GM23338 (cell line): ENCODE results near the gene LMO1. TPM values are rescaled to one million over a fixed set of nuclear protein-coding genes. Genes with fewer than 3 reads are reported as not detected.

Source experiments
- ATAC-seq: fragments of 200-7000 bp; cut with Tn5 transposase; 3 replicates; pipeline ENCODE4 v1.9.1; 2020
- DNase-seq: peaks from one replicate; pipeline ENCODE4 v3.0.0-alpha.2; 2015; ENCODE audit warnings: low spot score
- H2AFZ ChIP-seq: fragments of 200-600 bp; sonication (generic); 2 replicates; pipeline ENCODE4 v1.8.0; 2016; ENCODE audit warnings: antibody characterized with exemption, mild to moderate bottlenecking, moderate library complexity
- H3F3A ChIP-seq: fragments of 200-600 bp; sonication (generic); replicated peaks from 2 replicates; pipeline ENCODE4 v1.8.0; 2017; ENCODE audit warnings: antibody characterized with exemption, mixed run types, low read depth
- H3K27ac ChIP-seq: fragments of 200-600 bp; sonication (generic); 2 replicates; pipeline ENCODE4 v1.6.1; 2016; ENCODE audit warnings: low read depth
- H3K27me3 ChIP-seq: fragments of 200-600 bp; sonication (generic); 2 replicates; pipeline ENCODE4 v1.8.0; 2016; ENCODE audit warnings: mild to moderate bottlenecking, mixed run types, moderate library complexity; ENCODE audit not compliant: insufficient read depth
- H3K36me3 ChIP-seq: fragments of 200-600 bp; sonication (generic); 2 replicates; pipeline ENCODE4 v1.8.0; 2016; ENCODE audit warnings: mild to moderate bottlenecking; ENCODE audit not compliant: insufficient read depth
- H3K4me1 ChIP-seq: fragments of 200-600 bp; sonication (generic); 2 replicates; pipeline ENCODE4 v1.8.0; 2016; ENCODE audit warnings: mild to moderate bottlenecking, moderate library complexity; ENCODE audit not compliant: insufficient read depth
- H3K4me2 ChIP-seq: fragments of 200-600 bp; sonication (generic); 2 replicates; pipeline ENCODE4 v1.7.1; 2017; ENCODE audit warnings: mixed run types
- H3K4me3 ChIP-seq: fragments of 200-600 bp; sonication (generic); 2 replicates; pipeline ENCODE4 v1.6.1; 2016; ENCODE audit warnings: mixed run types
- H3K79me2 ChIP-seq: fragments of 200-600 bp; sonication (generic); replicated peaks from 2 replicates; pipeline ENCODE4 v1.8.0; 2017; ENCODE audit warnings: mild to moderate bottlenecking; ENCODE audit not compliant: insufficient read depth
- H3K9me2 ChIP-seq: fragments of 200-600 bp; sonication (generic); 2 replicates; pipeline ENCODE4 v1.8.0; 2017; ENCODE audit not compliant: insufficient read depth
- H4K20me1 ChIP-seq: fragments of 200-600 bp; sonication (generic); replicated peaks from 2 replicates; pipeline ENCODE4 v1.8.0; 2017; ENCODE audit warnings: mild to moderate bottlenecking; ENCODE audit not compliant: insufficient read depth
- H3K27ac Mint-ChIP-seq: 2 replicates; pipeline ENCODE4 v1.8.0; 2020; ENCODE audit warnings: inconsistent platforms, mild to moderate bottlenecking, moderate library complexity, mixed read lengths
- H3K27me3 Mint-ChIP-seq: 3 replicates; pipeline ENCODE4 v1.8.0; 2022; ENCODE audit warnings: low read depth, mild to moderate bottlenecking, moderate library complexity, mixed read lengths, inconsistent platforms; ENCODE audit not compliant: insufficient read depth, poor library complexity
- H3K36me3 Mint-ChIP-seq: 3 replicates; pipeline ENCODE4 v1.8.0; 2021; ENCODE audit warnings: low read depth, mild to moderate bottlenecking, inconsistent platforms, moderate library complexity, mixed read lengths
- H3K4me1 Mint-ChIP-seq: 3 replicates; pipeline ENCODE4 v1.8.0; 2020; ENCODE audit warnings: mild to moderate bottlenecking, inconsistent platforms, mixed read lengths
- H3K4me3 Mint-ChIP-seq: 3 replicates; pipeline ENCODE4 v1.8.0; 2021; ENCODE audit warnings: moderate library complexity, mild to moderate bottlenecking, inconsistent platforms, mixed read lengths
- H3K9me3 Mint-ChIP-seq: 3 replicates; pipeline ENCODE4 v1.8.0; 2020; ENCODE audit warnings: moderate library complexity, mild to moderate bottlenecking, inconsistent platforms, mixed read lengths
- CREB1 ChIP-seq: fragments of 250-450 bp; sonication (Bioruptor Pico); IDR thresholded peaks from 2 replicates; pipeline ENCODE4 v1.5.0; 2020; ENCODE audit warnings: low read depth, mild to moderate bottlenecking, moderate library complexity
- EZH2 ChIP-seq: fragments of 200-600 bp; sonication (generic); IDR thresholded peaks from one replicate; pipeline ENCODE4 v1.8.0; 2017; ENCODE audit warnings: antibody characterized with exemption, mild to moderate bottlenecking, low read depth; ENCODE audit not compliant: unreplicated experiment
- EZH2phosphoT487 ChIP-seq: fragments of 200-600 bp; sonication (generic); IDR thresholded peaks from one replicate; pipeline ENCODE4 v1.8.1; 2018; ENCODE audit warnings: antibody characterized with exemption; ENCODE audit not compliant: unreplicated experiment
- JUNB ChIP-seq: IDR thresholded peaks from one replicate; pipeline ENCODE4 v1.6.1; 2016; ENCODE audit warnings: antibody characterized with exemption; ENCODE audit not compliant: unreplicated experiment
- NANOG ChIP-seq: IDR thresholded peaks from 2 replicates; pipeline ENCODE4 v1.6.1; 2016; ENCODE audit warnings: antibody characterized with exemption, borderline replicate concordance
- POLR2AphosphoS5 ChIP-seq: IDR thresholded peaks from 2 replicates; pipeline ENCODE4 v1.6.1; 2016; ENCODE audit warnings: antibody characterized with exemption, low read depth
- REST ChIP-seq: IDR thresholded peaks from one replicate; pipeline ENCODE4 v1.6.1; 2018; ENCODE audit warnings: antibody characterized with exemption; ENCODE audit not compliant: unreplicated experiment
- STAT1 ChIP-seq: IDR thresholded peaks from one replicate; pipeline ENCODE4 v1.6.1; 2016; ENCODE audit warnings: antibody characterized with exemption; ENCODE audit not compliant: unreplicated experiment
- ZNF114 ChIP-seq: fragments of 250-450 bp; sonication (Bioruptor Pico); IDR thresholded peaks from 2 replicates; pipeline ENCODE4 v1.5.0; 2020; ENCODE audit warnings: mild to moderate bottlenecking, moderate library complexity
- ZNF331 ChIP-seq: fragments of 250-450 bp; sonication (Bioruptor Pico); IDR thresholded peaks from 2 replicates; pipeline ENCODE4 v1.5.0; 2020; ENCODE audit warnings: low read depth, mild to moderate bottlenecking, moderate library complexity
- polyA plus RNA-seq: library from polyadenylated mRNA; unstranded; fragments of >200 nt; fragmentation: Nextera tagmentation; extraction: Ambion mirVana; gene quantifications from 2 replicates; pipeline ENCODE4 v1.2.1, GENCODE V29; 2016
- total RNA-seq: library from RNA; depleted of rRNA; stranded (reverse); fragments of >200 nt; shearing (Covaris generic); gene quantifications from 2 replicates; pipeline ENCODE4 v1.2.3, GENCODE V29; 2014
- TF ChIP-seq, protein P1 (sequence below): fragments of 250-450 bp; sonication (Bioruptor Pico); IDR thresholded peaks from 2 replicates; pipeline ENCODE4 v1.5.0; 2020; ENCODE audit warnings: mild to moderate bottlenecking, moderate library complexity
- TF ChIP-seq, protein P2 (sequence below), 2 experiments: fragments of 200-600 bp in 1 of 2; sonication (generic) in 1 of 2; conservative IDR thresholded peaks; 2 replicates each; pipeline versions ENCODE4 v1.5.1 to v1.6.1; 2016 to 2017; ENCODE audit warnings: antibody characterized with exemption in 2 of 2, low read depth in 2 of 2, mild to moderate bottlenecking in 2 of 2, moderate library complexity in 1 of 2
- TF ChIP-seq, protein P3 (sequence below): IDR thresholded peaks from 2 replicates; pipeline ENCODE4 v1.6.1; 2016; ENCODE audit warnings: antibody characterized with exemption

The LMO1 gene
- total and polyA plus RNA-seq, 2 experiments from 2014 or later = 0.40 TPM; not detected in 1

DNA sequence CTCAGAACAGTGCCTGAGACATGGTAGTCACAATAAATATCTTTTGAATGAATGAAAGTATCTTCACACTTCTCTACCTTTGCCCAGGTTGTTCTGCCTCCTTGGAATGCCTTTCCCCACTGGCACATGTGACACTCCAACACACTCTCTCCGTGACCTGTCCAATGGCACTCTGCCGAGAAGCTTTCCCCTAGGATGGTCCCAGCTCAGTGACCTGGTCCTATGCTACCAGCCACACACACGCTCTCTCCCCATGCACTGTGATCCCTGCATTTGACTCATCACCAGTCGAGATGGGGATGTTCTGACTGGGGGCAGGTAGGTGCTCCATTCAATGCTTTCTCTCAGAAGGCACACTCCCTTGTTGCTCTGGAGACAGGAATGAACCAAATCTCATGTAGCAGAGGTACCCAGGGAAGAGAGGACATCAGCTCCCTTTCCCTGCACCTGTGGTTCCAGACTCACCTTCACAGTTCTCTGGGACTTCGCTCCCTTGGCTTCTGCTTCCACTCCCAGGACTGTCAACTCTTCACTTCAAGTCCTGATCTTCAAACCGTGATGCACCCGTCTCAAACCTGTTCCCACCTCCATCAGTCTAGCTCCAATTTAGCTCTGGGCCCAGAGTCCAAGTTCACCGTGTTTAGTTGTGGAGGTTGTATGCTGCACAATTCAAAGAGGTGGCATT lies 30.7 kb upstream of the LMO1 start:
- no peaks in the 10 kb centered on the region for H3K9me3 Mint-ChIP-seq
- no peak for DNase-seq

More for the DNA sequence above, 30.7 kb upstream of the LMO1 start:
- Histone ChIP-seq H3K79me2 (no peaks in the 10 kb centered on the region), H3F3A (no peaks in the 10 kb centered on the region), H3K36me3 (no peaks in the 10 kb centered on the region), H3K4me3 (no peak overlapping the region), H4K20me1 (no peaks in the 10 kb centered on the region), H3K4me1 (no peaks in the 10 kb centered on the region), H3K27ac (no peak overlapping the region), H3K9me2 (no peaks in the 10 kb centered on the region; the same call in 1 of the 2 replicates), H3K27me3 (no peaks in the 10 kb centered on the region), H3K4me2 (no peak overlapping the region), H2AFZ (no peak overlapping the region)
- H3K27me3 Mint-ChIP-seq = peaks cover 5% of the 10 kb centered on the region
- ATAC-seq = no peak
- peaks cover 9% of the 10 kb centered on the region for H3K4me1 Mint-ChIP-seq
- no peak for TF ChIP-seq ZNF114 (CRISPR knock-in tag)
- TF ChIP-seq STAT1 = no peak
- no peak for TF ChIP-seq ZNF331 (CRISPR knock-in tag)
- no peak for TF ChIP-seq CREB1 (CRISPR knock-in tag)
- no peak for TF ChIP-seq NANOG
- TF ChIP-seq, protein P1, sequence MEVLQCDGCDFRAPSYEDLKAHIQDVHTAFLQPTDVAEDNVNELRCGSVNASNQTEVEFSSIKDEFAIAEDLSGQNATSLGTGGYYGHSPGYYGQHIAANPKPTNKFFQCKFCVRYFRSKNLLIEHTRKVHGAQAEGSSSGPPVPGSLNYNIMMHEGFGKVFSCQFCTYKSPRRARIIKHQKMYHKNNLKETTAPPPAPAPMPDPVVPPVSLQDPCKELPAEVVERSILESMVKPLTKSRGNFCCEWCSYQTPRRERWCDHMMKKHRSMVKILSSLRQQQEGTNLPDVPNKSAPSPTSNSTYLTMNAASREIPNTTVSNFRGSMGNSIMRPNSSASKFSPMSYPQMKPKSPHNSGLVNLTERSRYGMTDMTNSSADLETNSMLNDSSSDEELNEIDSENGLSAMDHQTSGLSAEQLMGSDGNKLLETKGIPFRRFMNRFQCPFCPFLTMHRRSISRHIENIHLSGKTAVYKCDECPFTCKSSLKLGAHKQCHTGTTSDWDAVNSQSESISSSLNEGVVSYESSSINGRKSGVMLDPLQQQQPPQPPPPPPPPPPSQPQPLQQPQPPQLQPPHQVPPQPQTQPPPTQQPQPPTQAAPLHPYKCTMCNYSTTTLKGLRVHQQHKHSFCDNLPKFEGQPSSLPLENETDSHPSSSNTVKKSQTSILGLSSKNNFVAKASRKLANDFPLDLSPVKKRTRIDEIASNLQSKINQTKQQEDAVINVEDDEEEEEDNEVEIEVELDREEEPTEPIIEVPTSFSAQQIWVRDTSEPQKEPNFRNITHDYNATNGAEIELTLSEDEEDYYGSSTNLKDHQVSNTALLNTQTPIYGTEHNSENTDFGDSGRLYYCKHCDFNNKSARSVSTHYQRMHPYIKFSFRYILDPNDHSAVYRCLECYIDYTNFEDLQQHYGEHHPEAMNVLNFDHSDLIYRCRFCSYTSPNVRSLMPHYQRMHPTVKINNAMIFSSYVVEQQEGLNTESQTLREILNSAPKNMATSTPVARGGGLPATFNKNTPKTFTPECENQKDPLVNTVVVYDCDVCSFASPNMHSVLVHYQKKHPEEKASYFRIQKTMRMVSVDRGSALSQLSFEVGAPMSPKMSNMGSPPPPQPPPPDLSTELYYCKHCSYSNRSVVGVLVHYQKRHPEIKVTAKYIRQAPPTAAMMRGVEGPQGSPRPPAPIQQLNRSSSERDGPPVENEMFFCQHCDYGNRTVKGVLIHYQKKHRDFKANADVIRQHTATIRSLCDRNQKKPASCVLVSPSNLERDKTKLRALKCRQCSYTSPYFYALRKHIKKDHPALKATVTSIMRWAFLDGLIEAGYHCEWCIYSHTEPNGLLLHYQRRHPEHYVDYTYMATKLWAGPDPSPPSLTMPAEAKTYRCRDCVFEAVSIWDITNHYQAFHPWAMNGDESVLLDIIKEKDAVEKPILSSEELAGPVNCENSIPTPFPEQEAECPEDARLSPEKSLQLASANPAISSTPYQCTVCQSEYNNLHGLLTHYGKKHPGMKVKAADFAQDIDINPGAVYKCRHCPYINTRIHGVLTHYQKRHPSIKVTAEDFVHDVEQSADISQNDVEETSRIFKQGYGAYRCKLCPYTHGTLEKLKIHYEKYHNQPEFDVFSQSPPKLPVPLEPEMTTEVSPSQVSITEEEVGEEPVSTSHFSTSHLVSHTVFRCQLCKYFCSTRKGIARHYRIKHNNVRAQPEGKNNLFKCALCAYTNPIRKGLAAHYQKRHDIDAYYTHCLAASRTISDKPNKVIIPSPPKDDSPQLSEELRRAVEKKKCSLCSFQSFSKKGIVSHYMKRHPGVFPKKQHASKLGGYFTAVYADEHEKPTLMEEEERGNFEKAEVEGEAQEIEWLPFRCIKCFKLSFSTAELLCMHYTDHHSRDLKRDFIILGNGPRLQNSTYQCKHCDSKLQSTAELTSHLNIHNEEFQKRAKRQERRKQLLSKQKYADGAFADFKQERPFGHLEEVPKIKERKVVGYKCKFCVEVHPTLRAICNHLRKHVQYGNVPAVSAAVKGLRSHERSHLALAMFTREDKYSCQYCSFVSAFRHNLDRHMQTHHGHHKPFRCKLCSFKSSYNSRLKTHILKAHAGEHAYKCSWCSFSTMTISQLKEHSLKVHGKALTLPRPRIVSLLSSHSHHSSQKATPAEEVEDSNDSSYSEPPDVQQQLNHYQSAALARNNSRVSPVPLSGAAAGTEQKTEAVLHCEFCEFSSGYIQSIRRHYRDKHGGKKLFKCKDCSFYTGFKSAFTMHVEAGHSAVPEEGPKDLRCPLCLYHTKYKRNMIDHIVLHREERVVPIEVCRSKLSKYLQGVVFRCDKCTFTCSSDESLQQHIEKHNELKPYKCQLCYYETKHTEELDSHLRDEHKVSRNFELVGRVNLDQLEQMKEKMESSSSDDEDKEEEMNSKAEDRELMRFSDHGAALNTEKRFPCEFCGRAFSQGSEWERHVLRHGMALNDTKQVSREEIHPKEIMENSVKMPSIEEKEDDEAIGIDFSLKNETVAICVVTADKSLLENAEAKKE = no peak
- TF ChIP-seq, protein P2, sequence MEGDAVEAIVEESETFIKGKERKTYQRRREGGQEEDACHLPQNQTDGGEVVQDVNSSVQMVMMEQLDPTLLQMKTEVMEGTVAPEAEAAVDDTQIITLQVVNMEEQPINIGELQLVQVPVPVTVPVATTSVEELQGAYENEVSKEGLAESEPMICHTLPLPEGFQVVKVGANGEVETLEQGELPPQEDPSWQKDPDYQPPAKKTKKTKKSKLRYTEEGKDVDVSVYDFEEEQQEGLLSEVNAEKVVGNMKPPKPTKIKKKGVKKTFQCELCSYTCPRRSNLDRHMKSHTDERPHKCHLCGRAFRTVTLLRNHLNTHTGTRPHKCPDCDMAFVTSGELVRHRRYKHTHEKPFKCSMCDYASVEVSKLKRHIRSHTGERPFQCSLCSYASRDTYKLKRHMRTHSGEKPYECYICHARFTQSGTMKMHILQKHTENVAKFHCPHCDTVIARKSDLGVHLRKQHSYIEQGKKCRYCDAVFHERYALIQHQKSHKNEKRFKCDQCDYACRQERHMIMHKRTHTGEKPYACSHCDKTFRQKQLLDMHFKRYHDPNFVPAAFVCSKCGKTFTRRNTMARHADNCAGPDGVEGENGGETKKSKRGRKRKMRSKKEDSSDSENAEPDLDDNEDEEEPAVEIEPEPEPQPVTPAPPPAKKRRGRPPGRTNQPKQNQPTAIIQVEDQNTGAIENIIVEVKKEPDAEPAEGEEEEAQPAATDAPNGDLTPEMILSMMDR (conservative IDR thresholded peaks at IDR 0.05; ENCODE audit: low read depth in 2 of 2) = no peak
- no peak for TF ChIP-seq EZH2phosphoT487
- no peak for TF ChIP-seq JUNB
- TF ChIP-seq REST = no peak
- TF ChIP-seq POLR2AphosphoS5 = no peak
- TF ChIP-seq, protein P3, sequence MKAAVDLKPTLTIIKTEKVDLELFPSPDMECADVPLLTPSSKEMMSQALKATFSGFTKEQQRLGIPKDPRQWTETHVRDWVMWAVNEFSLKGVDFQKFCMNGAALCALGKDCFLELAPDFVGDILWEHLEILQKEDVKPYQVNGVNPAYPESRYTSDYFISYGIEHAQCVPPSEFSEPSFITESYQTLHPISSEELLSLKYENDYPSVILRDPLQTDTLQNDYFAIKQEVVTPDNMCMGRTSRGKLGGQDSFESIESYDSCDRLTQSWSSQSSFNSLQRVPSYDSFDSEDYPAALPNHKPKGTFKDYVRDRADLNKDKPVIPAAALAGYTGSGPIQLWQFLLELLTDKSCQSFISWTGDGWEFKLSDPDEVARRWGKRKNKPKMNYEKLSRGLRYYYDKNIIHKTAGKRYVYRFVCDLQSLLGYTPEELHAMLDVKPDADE = no peak
- no peak for TF ChIP-seq EZH2
- no peaks in the 10 kb centered on the region for H3K36me3 Mint-ChIP-seq
- no peak overlapping the region for H3K27ac Mint-ChIP-seq
- no peak overlapping the region for H3K4me3 Mint-ChIP-seq
